ENCODE measurements around the gene FERMT3. TPM values are rescaled to one million over a fixed set of nuclear protein-coding genes. Genes with fewer than 3 reads are reported as not detected.
A peak's percentile ranks its signal among the peaks of the same experiment; 100 is the strongest.

Gene FERMT3
- total and polyA plus RNA-seq, 2 of the 13 experiments (the other 11 are each of a cell fraction or from before 2014, with no cell fraction given), result 0.29 TPM; not detected in 1

GRCh38 chr11:64185693-64186491 lies 20.6 kb upstream of the FERMT3 start, which contains the start of gene STIP1 (continued):
- TF ChIP-seq PRDM10 (CRISPR knock-in tag; IDR thresholded peaks at IDR 0.05; ENCODE audit: low read depth) (no peak), TERF1 (CRISPR knock-in tag; IDR thresholded peaks at IDR 0.05) (no peak), ZNF17 (CRISPR knock-in tag; IDR thresholded peaks at IDR 0.05) (no peak), RBFOX2 (IDR thresholded peaks at IDR 0.05; ENCODE audit: low read depth, low read length) (no peak), GMEB2 (CRISPR knock-in tag; IDR thresholded peaks at IDR 0.05; ENCODE audit: low read depth) (no peak), PHF8 (CRISPR knock-in tag; IDR thresholded peaks at IDR 0.05) (no peak), HMGXB3 (CRISPR knock-in tag; IDR thresholded peaks at IDR 0.05; ENCODE audit: borderline replicate concordance) (peak; percentile 73; the same call in 1 of the 2 replicates), HOXA5 (CRISPR knock-in tag; IDR thresholded peaks at IDR 0.05) (peak; percentile 31), ZEB1 (IDR thresholded peaks at IDR 0.05; ENCODE audit: insufficient replicate concordance, low read depth) (no peak), ZNF160 (CRISPR knock-in tag; IDR thresholded peaks at IDR 0.05) (no peak; the same call in 1 of the 2 replicates), ARID2 (CRISPR knock-in tag; IDR thresholded peaks at IDR 0.05; ENCODE audit: borderline replicate concordance) (no peak), SP2 (CRISPR knock-in tag; IDR thresholded peaks at IDR 0.05) (peak; percentile 95), ARID3A (IDR thresholded peaks at IDR 0.05; ENCODE audit: low read depth, low read length) (no peak), CREB1 (IDR thresholded peaks at IDR 0.05) (peak; percentile 87), CREB1 (CRISPR knock-in tag; IDR thresholded peaks at IDR 0.05) (peak; percentile 94), FOXK1 (CRISPR knock-in tag; IDR thresholded peaks at IDR 0.05; ENCODE audit: borderline replicate concordance, low read depth) (peak; percentile 30; the same call in 1 of the 2 replicates)
